ENCODE measurements around the gene HYOU1.

Gene HYOU1

GRCh38 chr11:119049081-119049480, 7.9 kb downstream of the HYOU1 start:
- Histone ChIP-seq H3K9ac (no peak overlapping the region), H3K4me2 (no peak overlapping the region), H3K4me1 (ENCODE audit: low read depth, poor library complexity, severe bottlenecking) (no peaks in the 10 kb centered on the region), H3K36me3 (ENCODE audit: insufficient read depth) (no peaks in the 10 kb centered on the region), H3K27me3 (ENCODE audit: insufficient read depth, low read depth) (no peaks in the 10 kb centered on the region), H2AFZ (ENCODE audit: low read depth) (no peak overlapping the region), H3K4me3 (IDR thresholded peaks at IDR 0.05; ENCODE audit: insufficient read depth, low read depth, low read length) (no peak overlapping the region), H3K79me2 (ENCODE audit: insufficient read depth, low read depth) (no peaks in the 10 kb centered on the region), H4K20me1 (ENCODE audit: insufficient read depth) (no peaks in the 10 kb centered on the region), H3K27ac (no peak overlapping the region)
- TF ChIP-seq, protein P1, sequence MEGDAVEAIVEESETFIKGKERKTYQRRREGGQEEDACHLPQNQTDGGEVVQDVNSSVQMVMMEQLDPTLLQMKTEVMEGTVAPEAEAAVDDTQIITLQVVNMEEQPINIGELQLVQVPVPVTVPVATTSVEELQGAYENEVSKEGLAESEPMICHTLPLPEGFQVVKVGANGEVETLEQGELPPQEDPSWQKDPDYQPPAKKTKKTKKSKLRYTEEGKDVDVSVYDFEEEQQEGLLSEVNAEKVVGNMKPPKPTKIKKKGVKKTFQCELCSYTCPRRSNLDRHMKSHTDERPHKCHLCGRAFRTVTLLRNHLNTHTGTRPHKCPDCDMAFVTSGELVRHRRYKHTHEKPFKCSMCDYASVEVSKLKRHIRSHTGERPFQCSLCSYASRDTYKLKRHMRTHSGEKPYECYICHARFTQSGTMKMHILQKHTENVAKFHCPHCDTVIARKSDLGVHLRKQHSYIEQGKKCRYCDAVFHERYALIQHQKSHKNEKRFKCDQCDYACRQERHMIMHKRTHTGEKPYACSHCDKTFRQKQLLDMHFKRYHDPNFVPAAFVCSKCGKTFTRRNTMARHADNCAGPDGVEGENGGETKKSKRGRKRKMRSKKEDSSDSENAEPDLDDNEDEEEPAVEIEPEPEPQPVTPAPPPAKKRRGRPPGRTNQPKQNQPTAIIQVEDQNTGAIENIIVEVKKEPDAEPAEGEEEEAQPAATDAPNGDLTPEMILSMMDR (conservative IDR thresholded peaks at IDR 0.05; ENCODE audit: low read depth, low read length), result no peak

DNA sequence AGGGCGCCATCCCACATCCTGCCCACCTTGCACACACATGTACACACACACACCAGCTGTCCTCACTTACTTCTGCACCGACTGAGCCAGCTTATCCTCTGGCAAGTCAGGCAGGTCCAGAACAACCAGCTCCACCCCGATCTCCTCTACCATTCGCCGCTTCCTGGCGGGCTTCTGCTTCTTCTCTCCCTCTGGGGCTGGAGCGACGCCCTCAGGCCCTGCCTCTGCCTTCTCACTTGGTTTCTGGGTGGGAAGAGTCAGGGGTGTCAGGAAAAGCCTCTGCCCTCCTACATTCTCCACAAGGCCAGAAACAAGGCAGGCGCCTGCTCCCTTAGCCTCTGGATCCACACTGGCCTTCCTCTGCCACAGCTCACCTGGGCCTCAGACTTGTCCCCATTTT, 8.4 kb downstream of the HYOU1 start:
- no peaks in the 10 kb centered on the region for H3K27me3 ChIP-seq (ENCODE audit: insufficient read depth, low read depth)
- H4K20me1 ChIP-seq (ENCODE audit: insufficient read depth), result no peaks in the 10 kb centered on the region

DNA sequence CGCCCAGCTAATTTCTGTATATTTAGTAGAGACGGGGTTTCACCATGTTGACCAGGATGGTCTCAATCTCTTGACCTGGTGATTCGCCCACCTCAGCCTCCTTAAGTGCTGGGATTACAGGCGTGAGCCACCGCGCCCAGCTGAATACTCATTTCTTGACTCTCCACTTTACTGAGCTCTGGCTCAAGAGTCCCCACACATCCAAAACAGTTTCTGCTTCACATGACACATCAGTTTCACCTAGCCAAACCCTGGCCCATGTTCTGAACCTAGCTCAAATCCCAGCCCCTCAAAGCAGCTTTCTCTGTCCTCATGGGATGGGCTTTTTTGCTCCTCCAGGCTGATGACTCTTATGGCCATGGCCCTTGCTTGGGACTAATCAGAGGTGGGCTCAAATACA, 9.8 kb downstream of the HYOU1 start:
- TF ChIP-seq, protein P1 (conservative IDR thresholded peaks at IDR 0.05; ENCODE audit: low read depth, low read length), result no peak
- no peak overlapping the region for H3K4me2 ChIP-seq
- no peak overlapping the region for H3K9ac ChIP-seq
- no peak overlapping the region for H2AFZ ChIP-seq (ENCODE audit: low read depth)
- H3K4me3 ChIP-seq (IDR thresholded peaks at IDR 0.05; ENCODE audit: insufficient read depth, low read depth, low read length), result no peak overlapping the region
- H3K36me3 ChIP-seq (ENCODE audit: insufficient read depth), result no peaks in the 10 kb centered on the region
- no peaks in the 10 kb centered on the region for H4K20me1 ChIP-seq (ENCODE audit: insufficient read depth)
- no peak overlapping the region for H3K27ac ChIP-seq
- H3K79me2 ChIP-seq (ENCODE audit: insufficient read depth, low read depth), result no peaks in the 10 kb centered on the region
- no peaks in the 10 kb centered on the region for H3K27me3 ChIP-seq (ENCODE audit: insufficient read depth, low read depth)
- peaks cover 4% of the 10 kb centered on the region for H3K4me1 ChIP-seq (ENCODE audit: low read depth, poor library complexity, severe bottlenecking)

More for the DNA sequence above, 8.4 kb downstream of the HYOU1 start:
- Histone ChIP-seq H3K4me3 (IDR thresholded peaks at IDR 0.05; ENCODE audit: insufficient read depth, low read depth, low read length) (no peak overlapping the region), H3K36me3 (ENCODE audit: insufficient read depth) (no peaks in the 10 kb centered on the region), H3K27ac (no peak overlapping the region), H3K9ac (no peak overlapping the region), H3K79me2 (ENCODE audit: insufficient read depth, low read depth) (no peaks in the 10 kb centered on the region), H2AFZ (ENCODE audit: low read depth) (no peak overlapping the region), H3K4me2 (no peak overlapping the region), H3K4me1 (ENCODE audit: low read depth, poor library complexity, severe bottlenecking) (no peaks in the 10 kb centered on the region)
- TF ChIP-seq, protein P1 (conservative IDR thresholded peaks at IDR 0.05; ENCODE audit: low read depth, low read length), result no peak

DNA sequence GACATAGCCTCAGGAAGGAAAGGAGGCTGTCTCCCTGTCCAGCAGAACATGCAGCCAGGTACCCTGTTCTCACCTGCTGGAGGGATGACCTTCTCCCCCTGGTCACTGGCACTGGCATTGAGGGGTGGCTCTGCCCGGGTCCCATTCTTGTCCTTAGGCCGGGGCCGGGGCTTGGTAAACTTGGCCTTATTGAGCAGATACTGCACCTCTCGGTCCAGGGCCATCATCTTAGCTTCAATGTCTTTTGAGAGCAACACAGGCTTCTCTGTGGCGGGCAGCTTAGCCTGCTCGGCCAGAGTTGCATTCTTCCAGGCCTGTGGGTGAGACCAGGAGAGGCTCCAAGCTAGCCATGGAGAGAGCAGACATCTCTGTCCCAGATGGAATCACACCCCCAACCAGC, 10.5 kb downstream of the HYOU1 start:
- Histone ChIP-seq H3K27ac (no peak overlapping the region), H3K9ac (no peak overlapping the region), H3K4me2 (no peak overlapping the region), H3K4me3 (IDR thresholded peaks at IDR 0.05; ENCODE audit: insufficient read depth, low read depth, low read length) (no peak overlapping the region), H3K79me2 (ENCODE audit: insufficient read depth, low read depth) (no peaks in the 10 kb centered on the region), H3K27me3 (ENCODE audit: insufficient read depth, low read depth) (no peaks in the 10 kb centered on the region), H3K4me1 (ENCODE audit: low read depth, poor library complexity, severe bottlenecking) (peaks cover 9% of the 10 kb centered on the region), H3K36me3 (ENCODE audit: insufficient read depth) (no peaks in the 10 kb centered on the region), H4K20me1 (ENCODE audit: insufficient read depth) (no peaks in the 10 kb centered on the region), H2AFZ (ENCODE audit: low read depth) (no peak overlapping the region)
- TF ChIP-seq, protein P1 (conservative IDR thresholded peaks at IDR 0.05; ENCODE audit: low read depth, low read length), result no peak

Measured in KMS-11 (cell line).